ENCODE measurements around the gene AMZ2. TPM values are rescaled to one million over a fixed set of nuclear protein-coding genes. Genes with fewer than 3 reads are reported as not detected.
"Not testable (repeated sequence)": the region's sequence is repeated elsewhere in the genome, so short reads cannot be mapped to it uniquely, and the experiment has no call there.

The AMZ2 gene
- total and polyA plus RNA-seq, 7 experiments from 2014 or later = 47.6 to 103 (median 79.5) TPM

DNA sequence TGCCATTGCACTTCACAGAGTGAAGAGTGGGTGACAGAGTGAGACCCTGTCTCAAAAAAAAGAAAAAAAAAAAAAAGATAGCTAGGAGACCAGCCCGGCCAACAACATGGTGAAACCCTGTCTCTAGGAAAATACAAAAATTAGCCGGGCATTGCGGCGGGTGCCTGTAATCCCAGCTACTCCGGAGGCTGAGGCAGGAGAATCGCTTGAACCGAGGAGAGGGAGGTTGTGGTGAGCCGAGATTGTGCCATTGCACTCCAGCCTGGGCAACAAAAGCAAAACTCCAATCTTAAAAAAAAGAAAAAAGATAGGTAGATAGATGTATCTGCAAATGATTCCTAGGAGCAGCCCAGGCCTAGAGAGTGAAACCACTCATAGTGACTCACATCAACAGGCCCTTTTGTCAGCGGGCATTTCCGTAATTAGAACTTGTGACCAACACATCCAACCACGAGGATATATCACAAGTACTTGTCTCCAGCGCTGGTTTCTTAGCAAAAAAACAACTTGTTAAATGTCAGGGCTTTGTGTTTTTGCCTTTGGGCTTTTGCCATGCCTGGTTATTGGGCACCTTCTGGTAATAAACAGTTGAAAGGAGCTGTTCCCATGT is 13.0 kb upstream of the AMZ2 start:
- H3K9me3 ChIP-seq (ENCODE audit: control insufficient read depth in 2 of 3, low read length in 3 of 3); H3K4me3 ChIP-seq (ENCODE audit: low read length); H3K27ac ChIP-seq (ENCODE audit: low read depth, low read length); H3K36me3 ChIP-seq (ENCODE audit: control insufficient read depth in 2 of 3, insufficient read depth in 3 of 3, low read length in 3 of 3); H3K27me3 Mint-ChIP-seq; intact Hi-C loops (cut with micrococcal nuclease); H3K27me3 ChIP-seq (ENCODE audit: control insufficient read depth in 2 of 2, insufficient read depth in 2 of 2, low read length in 2 of 2); DNase-seq; H3K9me3 Mint-ChIP-seq: not testable (repeated sequence)
- Mint-ChIP-seq H3K4me3 (peak overlapping the region in 1 of 10 donors; percentile 33), H3K36me3 (peaks cover 0 to 14% (median 0%) of the 10 kb centered on the region in 5 donors), H3K4me1 (peaks cover 21 to 49% (median 31%) of the 10 kb centered on the region in 7 donors), H3K27ac (peak overlapping the region in 7 of 9 donors; percentile 39 to 71 (median 67))
- POLR2A ChIA-PET = interaction anchor here (0.8 kb wide), 2 partner anchors 13 to 51 kb away, joined by 3 read pairs; partner anchors contain the start of gene AMZ2
- peaks cover 17 to 54% of the 10 kb centered on the region in 2 donors for H3K4me1 ChIP-seq (ENCODE audit: control insufficient read depth in 2 of 2, insufficient read depth in 2 of 2, low read length in 2 of 2)
- ATAC-seq = peak; percentile 59
- CTCF ChIA-PET = interaction anchor here (0.7 kb wide), 1 partner anchor 11 kb away, joined by 3 read pairs; no protein-coding TSS in a partner anchor

GRCh38 chr17:68235336-68235791 is 12.5 kb upstream of the AMZ2 start:
- H3K27me3 Mint-ChIP-seq; intact Hi-C loops (cut with micrococcal nuclease); H3K36me3 ChIP-seq (ENCODE audit: control insufficient read depth in 2 of 3, insufficient read depth in 3 of 3, low read length in 3 of 3); H3K27me3 ChIP-seq (ENCODE audit: control insufficient read depth in 2 of 2, insufficient read depth in 2 of 2, low read length in 2 of 2); H3K27ac ChIP-seq (ENCODE audit: low read depth, low read length); DNase-seq; POLR2A ChIA-PET; ATAC-seq; H3K9me3 Mint-ChIP-seq; H3K4me3 ChIP-seq (ENCODE audit: low read length); H3K9me3 ChIP-seq (ENCODE audit: control insufficient read depth in 2 of 3, low read length in 3 of 3): not testable (repeated sequence)
- peaks cover 21 to 59% of the 10 kb centered on the region in 2 donors for H3K4me1 ChIP-seq (ENCODE audit: control insufficient read depth in 2 of 2, insufficient read depth in 2 of 2, low read length in 2 of 2)
- Mint-ChIP-seq H3K27ac (peak overlapping the region in 8 of 9 donors; percentile 39 to 78 (median 64)), H3K36me3 (peaks cover 0 to 16% (median 0%) of the 10 kb centered on the region in 5 donors), H3K4me3 (peak overlapping the region in 1 of 10 donors; percentile 7), H3K4me1 (peaks cover 26 to 52% (median 36%) of the 10 kb centered on the region in 7 donors)
- CTCF ChIA-PET = interaction anchor here (0.7 kb wide), 1 partner anchor 10 kb away, joined by 3 read pairs; no protein-coding TSS in a partner anchor

- H3K9me3 ChIP-seq (ENCODE audit: control insufficient read depth in 2 of 3, low read length in 3 of 3); H3K36me3 ChIP-seq (ENCODE audit: control insufficient read depth in 2 of 3, insufficient read depth in 3 of 3, low read length in 3 of 3); H3K27me3 ChIP-seq (ENCODE audit: control insufficient read depth in 2 of 2, insufficient read depth in 2 of 2, low read length in 2 of 2); H3K9me3 Mint-ChIP-seq; H3K27me3 Mint-ChIP-seq: not testable (repeated sequence)
- Histone ChIP-seq H3K4me1 (ENCODE audit: control insufficient read depth in 2 of 2, insufficient read depth in 2 of 2, low read length in 2 of 2) (peaks cover 21 to 61% of the 10 kb centered on the region in 2 donors), H3K27ac (ENCODE audit: low read depth, low read length) (peak overlapping the region; percentile 79), H3K4me3 (ENCODE audit: low read length) (peak overlapping the region; percentile 61)
- intact Hi-C loops (cut with micrococcal nuclease) = loop anchor here (1.0 to 2.0 kb wide), 5 partner anchors 10 to 219 kb away; partner anchors contain the start of genes ARSG (in 1 of the 2), SLC16A6 (in 1 of the 2) and WIPI1 (in 1 of the 2)
- peaks cover 31 to 64% (median 41%) of the 10 kb centered on the region in 7 donors for H3K4me1 Mint-ChIP-seq
- DNase-seq (peak in 8 of 9 donors; percentile 29 to 66 (median 59)), ATAC-seq (peak; percentile 89)
- H3K27ac Mint-ChIP-seq = peak overlapping the region; percentile 94 to 99 (median 97)
- H3K36me3 Mint-ChIP-seq = peaks cover 0 to 20% (median 0%) of the 10 kb centered on the region in 5 donors
- H3K4me3 Mint-ChIP-seq = peak overlapping the region; percentile 77 to 91 (median 86)
- ChIA-PET CTCF (interaction anchor here (0.6 to 1.6 kb wide), 5 partner anchors 25 to 226 kb away, joined by 3 read pairs; partner anchors contain the start of gene KPNA2), POLR2A (interaction anchor here (1.0 to 4.5 kb wide), 11 partner anchors 11 to 177 kb away, joined by 3 to 57 read pairs (median 4); partner anchors contain the start of genes AMZ2, ARSG and SLC16A6)
Observed at GRCh38 chr17:68237369-68238163, 10.3 kb upstream of the AMZ2 start.

DNA sequence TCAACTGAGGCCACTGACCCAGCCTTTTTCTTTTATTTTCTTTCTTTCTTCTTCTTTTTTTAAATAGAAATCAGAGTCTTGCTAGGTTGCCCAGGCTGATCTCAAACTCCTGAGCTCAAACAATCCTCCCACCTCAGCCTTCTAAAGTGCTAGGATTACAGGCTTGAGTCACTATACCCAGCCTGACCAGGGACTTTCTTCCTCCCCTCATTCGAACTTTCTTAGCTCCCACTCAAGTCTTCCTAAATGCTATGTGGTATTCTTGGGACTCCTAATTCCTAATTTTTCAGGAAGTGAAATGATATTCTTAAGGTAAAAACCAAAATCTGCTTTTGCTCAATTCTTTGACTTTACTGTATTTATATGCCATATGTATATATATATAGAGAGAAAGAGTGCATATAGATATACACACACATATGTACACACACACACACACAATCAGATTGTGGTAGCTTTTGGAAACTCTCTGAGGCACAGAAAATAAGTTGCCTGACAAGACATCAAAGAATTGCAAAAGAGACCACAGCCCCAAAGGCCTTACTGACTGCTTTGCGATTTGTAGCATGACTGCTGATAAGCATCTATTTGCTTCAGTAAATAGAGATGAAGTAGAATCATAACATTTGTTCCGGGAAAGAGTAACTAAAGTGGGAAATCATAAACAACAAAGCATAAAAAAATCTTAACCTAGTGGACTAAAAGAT is 9.5 kb upstream of the AMZ2 start:
- H3K4me1 ChIP-seq (ENCODE audit: control insufficient read depth in 2 of 2, insufficient read depth in 2 of 2, low read length in 2 of 2) = peaks cover 21 to 61% of the 10 kb centered on the region in 2 donors
- H3K4me3 ChIP-seq (ENCODE audit: low read length) = peak overlapping the region; percentile 61
- H3K36me3 ChIP-seq (ENCODE audit: control insufficient read depth in 2 of 3, insufficient read depth in 3 of 3, low read length in 3 of 3) = no peaks in the 10 kb centered on the region
- Mint-ChIP-seq H3K27me3 (no peaks in the 10 kb centered on the region), H3K9me3 (no peaks in the 10 kb centered on the region), H3K4me1 (peaks cover 31 to 58% (median 41%) of the 10 kb centered on the region in 7 donors), H3K4me3 (peak overlapping the region; percentile 77 to 91 (median 86)), H3K27ac (peak overlapping the region; percentile 94 to 99 (median 97)), H3K36me3 (peaks cover 0 to 14% (median 0%) of the 10 kb centered on the region in 5 donors)
- POLR2A ChIA-PET = interaction anchor here (1.0 to 4.5 kb wide), 8 partner anchors 10 to 176 kb away, joined by 3 to 57 read pairs (median 4); partner anchors contain the start of genes AMZ2, ARSG and SLC16A6
- H3K27me3 ChIP-seq (ENCODE audit: control insufficient read depth in 2 of 2, insufficient read depth in 2 of 2, low read length in 2 of 2) = no peaks in the 10 kb centered on the region
- CTCF ChIA-PET = interaction anchor here (0.7 kb wide), 1 partner anchor 24 kb away, joined by 3 read pairs; no protein-coding TSS in a partner anchor
- peak overlapping the region; percentile 79 for H3K27ac ChIP-seq (ENCODE audit: low read depth, low read length)
- ATAC-seq (peak; percentile 8), DNase-seq (peak in 5 of 9 donors; percentile 12 to 70 (median 51))
- intact Hi-C loops (cut with micrococcal nuclease) = loop anchor here (1.0 to 2.0 kb wide), 5 partner anchors 9 to 218 kb away; partner anchors contain the start of genes ARSG (in 1 of the 2), SLC16A6 (in 1 of the 2) and WIPI1 (in 1 of the 2)
- H3K9me3 ChIP-seq (ENCODE audit: control insufficient read depth in 2 of 3, low read length in 3 of 3) = no peaks in the 10 kb centered on the region

GRCh38 chr17:68238871-68239253 is 9.0 kb upstream of the AMZ2 start:
- Mint-ChIP-seq H3K27ac (peak overlapping the region; percentile 94 to 99 (median 97)), H3K9me3 (no peaks in the 10 kb centered on the region), H3K4me1 (peaks cover 31 to 58% (median 45%) of the 10 kb centered on the region in 7 donors), H3K27me3 (no peaks in the 10 kb centered on the region), H3K4me3 (peak overlapping the region; percentile 34 to 91 (median 86)), H3K36me3 (peaks cover 0 to 12% (median 0%) of the 10 kb centered on the region in 5 donors)
- peaks cover 21 to 61% of the 10 kb centered on the region in 2 donors for H3K4me1 ChIP-seq (ENCODE audit: control insufficient read depth in 2 of 2, insufficient read depth in 2 of 2, low read length in 2 of 2)
- ChIA-PET CTCF (no interaction called here), POLR2A (interaction anchor here (0.7 to 4.5 kb wide), 6 partner anchors 9 to 221 kb away, joined by 3 to 57 read pairs (median 4); partner anchors contain the start of gene AMZ2)
- intact Hi-C loops (cut with micrococcal nuclease) = loop anchor here (1.0 to 2.0 kb wide), 5 partner anchors 8 to 218 kb away; partner anchors contain the start of genes ARSG (in 1 of the 2), SLC16A6 (in 1 of the 2) and WIPI1 (in 1 of the 2)
- peak in 1 of 9 donors; percentile 4 for DNase-seq
- no peaks in the 10 kb centered on the region for H3K36me3 ChIP-seq (ENCODE audit: control insufficient read depth in 2 of 3, insufficient read depth in 3 of 3, low read length in 3 of 3)
- no peaks in the 10 kb centered on the region for H3K9me3 ChIP-seq (ENCODE audit: control insufficient read depth in 2 of 3, low read length in 3 of 3)
- H3K27ac ChIP-seq (ENCODE audit: low read depth, low read length) = peak overlapping the region; percentile 79
- no peak for ATAC-seq
- H3K27me3 ChIP-seq (ENCODE audit: control insufficient read depth in 2 of 2, insufficient read depth in 2 of 2, low read length in 2 of 2) = no peaks in the 10 kb centered on the region
- H3K4me3 ChIP-seq (ENCODE audit: low read length) = no peak overlapping the region
